CD4-positive, alpha-beta memory T cell (primary cell): Measurements from ENCODE around the gene JMJD6. TPM values are rescaled to one million over a fixed set of nuclear protein-coding genes. Genes with fewer than 3 reads are reported as not detected.
"Not testable (repeated sequence)": the region's sequence is repeated elsewhere in the genome, so short reads cannot be mapped to it uniquely, and the experiment has no call there.

ENCODE experiments used
- CTCF ChIA-PET: fragments of 350-600 bp; sonication (Branson Sonifier 250); formaldehyde crosslinking; loops from one replicate; lab custom pipeline; 2021; ENCODE audit warnings: inconsistent platforms; ENCODE audit not compliant: partially characterized antibody; lab: Charles Lee
- POLR2A ChIA-PET: fragments of 350-600 bp; sonication (Branson Sonifier 250); formaldehyde crosslinking; loops from one replicate; lab custom pipeline; 2021; ENCODE audit not compliant: partially characterized antibody; lab: Charles Lee
- DNase-seq, 5 donors: peaks; one replicate each; pipeline versions ENCODE4 v3.0.0 to v3.0.0-alpha.2; 2020 to 2022; ENCODE audit warnings: mixed read lengths in 1 of 5
- H3K27ac ChIP-seq: one replicate; pipeline ENCODE4 v1.7.0; 2013; ENCODE audit warnings: low read depth, low read length
- H3K27me3 ChIP-seq: 2 replicates; pipeline ENCODE4 v1.7.0; 2013; ENCODE audit warnings: mild to moderate bottlenecking, low read length, moderate library complexity; ENCODE audit not compliant: insufficient read depth
- H3K36me3 ChIP-seq: 2 replicates; pipeline ENCODE4 v1.7.0; 2013; ENCODE audit warnings: mild to moderate bottlenecking, low read length, moderate library complexity; ENCODE audit not compliant: insufficient read depth
- H3K4me1 ChIP-seq: 2 replicates; pipeline ENCODE4 v1.7.0; 2013; ENCODE audit warnings: mild to moderate bottlenecking, low read length, moderate library complexity; ENCODE audit not compliant: insufficient read depth
- H3K4me3 ChIP-seq, 2 donors: one replicate each; pipeline ENCODE4 v1.7.0; 2013; ENCODE audit warnings: low read length in 2 of 2, mild to moderate bottlenecking in 1 of 2
- H3K9me3 ChIP-seq, 2 donors: one replicate each; pipeline ENCODE4 v1.7.0; 2013; ENCODE audit warnings: low read length in 2 of 2, control low read depth in 1 of 2; ENCODE audit not compliant: control insufficient read depth in 1 of 2
- H3K27ac Mint-ChIP-seq, 7 donors: one replicate each; pipeline ENCODE4 v1.8.0; 2020 to 2021; ENCODE audit warnings: mixed read lengths in 7 of 7, mild to moderate bottlenecking in 6 of 7, inconsistent platforms in 3 of 7, moderate library complexity in 3 of 7
- H3K27me3 Mint-ChIP-seq, 2 donors: one replicate each; pipeline ENCODE4 v1.8.0; 2020 to 2021; ENCODE audit warnings: mixed read lengths in 2 of 2
- H3K36me3 Mint-ChIP-seq, 2 donors: one replicate each; pipeline ENCODE4 v1.8.0; 2020 to 2021; ENCODE audit warnings: mixed read lengths in 2 of 2, inconsistent platforms in 1 of 2, mild to moderate bottlenecking in 1 of 2
- H3K4me1 Mint-ChIP-seq, 4 donors: one replicate each; pipeline ENCODE4 v1.8.0; 2020 to 2021; ENCODE audit warnings: mixed read lengths in 4 of 4, mild to moderate bottlenecking in 1 of 4
- H3K4me3 Mint-ChIP-seq, 8 donors: one replicate each; pipeline ENCODE4 v1.8.0; 2020 to 2021; ENCODE audit warnings: mixed read lengths in 8 of 8, mild to moderate bottlenecking in 7 of 8, moderate library complexity in 6 of 8, inconsistent platforms in 3 of 8
- H3K9me3 Mint-ChIP-seq, 8 donors: one replicate each; pipeline ENCODE4 v1.8.0; 2020 to 2021; ENCODE audit warnings: mixed read lengths in 8 of 8, mild to moderate bottlenecking in 5 of 8, inconsistent platforms in 3 of 8, moderate library complexity in 1 of 8
- intact Hi-C: fragments of 100-400 bp; cut with micrococcal nuclease; formaldehyde crosslinking; loops from one replicate; pipeline ENCODE4 v1.15.1; 2023
- polyA plus RNA-seq, 2 donors: library from polyadenylated mRNA; unstranded; fragments of 300-500 nt; fragmentation: Illumina TruSeq; gene quantifications; one replicate each; pipeline ENCODE4 v1.2.3, GENCODE V29; 2021
- total RNA-seq, 2 experiments: library from RNA; stranded (reverse); gene quantifications; one replicate each; pipeline ENCODE4 v1.2.3, GENCODE V29; 2021

JMJD6 gene
- total and polyA plus RNA-seq, 4 experiments from 2014 or later: 22.1 to 62.1 (median 50.0) TPM

GRCh38 chr17:76725580-76726230, 701 bp downstream of the JMJD6 start:
- peak overlapping the region; percentile 94 to 98 (median 97) for H3K27ac Mint-ChIP-seq
- Histone ChIP-seq H3K27ac (peak overlapping the region; percentile 97), H3K36me3 (peaks cover 44% of the 10 kb centered on the region), H3K9me3 (no peaks in the 10 kb centered on the region), H3K4me3 (peak overlapping the region; percentile 52 to 76), H3K4me1 (peaks cover 72% of the 10 kb centered on the region), H3K27me3 (no peaks in the 10 kb centered on the region)
- ChIA-PET POLR2A (interaction anchor here (0.6 to 9.5 kb wide), 17 partner anchors 10 to 1233 kb away, joined by 3 to 283 read pairs (median 8); partner anchors contain the start of genes MFSD11, MXRA7, RHBDF2 and SRSF2), CTCF (interaction anchor here (0.7 to 6.3 kb wide), 5 partner anchors 11 to 1209 kb away, joined by 3 to 54 read pairs (median 4); partner anchors contain the start of gene TSEN54)
- intact Hi-C loops: loop anchor here (1.0 to 5.0 kb wide), 6 partner anchors 12 to 208 kb away; partner anchors contain the start of gene SRSF2
- peak overlapping the region; percentile 93 to 99 (median 96) for H3K4me3 Mint-ChIP-seq
- H3K27me3 Mint-ChIP-seq: no peaks in the 10 kb centered on the region
- H3K9me3 Mint-ChIP-seq: no peaks in the 10 kb centered on the region
- H3K4me1 Mint-ChIP-seq: peaks cover 26 to 76% (median 50%) of the 10 kb centered on the region in 4 donors
- peak; percentile 66 to 83 (median 70) for DNase-seq
- peaks cover 21 to 61% of the 10 kb centered on the region in 2 donors for H3K36me3 Mint-ChIP-seq

- H3K36me3 ChIP-seq: peaks cover 56% of the 10 kb centered on the region
- H3K9me3 Mint-ChIP-seq: no peaks in the 10 kb centered on the region
- no peaks in the 10 kb centered on the region for H3K27me3 ChIP-seq
- H3K4me3 Mint-ChIP-seq: peak overlapping the region in 4 of 8 donors; percentile 31 to 97 (median 44)
- H3K9me3 ChIP-seq: no peaks in the 10 kb centered on the region
- ChIA-PET POLR2A (interaction anchor here (1.3 to 9.5 kb wide), 2 partner anchors 10 to 14 kb away, joined by 6 to 283 read pairs; partner anchors contain the start of genes MFSD11 and SRSF2), CTCF (interaction anchor here (2.0 to 6.3 kb wide), 2 partner anchors 10 to 100 kb away, joined by 5 to 54 read pairs; no protein-coding TSS in a partner anchor)
- H3K27ac ChIP-seq: no peak overlapping the region
- H3K36me3 Mint-ChIP-seq: peaks cover 37 to 69% of the 10 kb centered on the region in 2 donors
- no peaks in the 10 kb centered on the region for H3K27me3 Mint-ChIP-seq
- peak overlapping the region in 2 of 7 donors; percentile 55 to 98 for H3K27ac Mint-ChIP-seq
- peaks cover 20 to 66% (median 43%) of the 10 kb centered on the region in 4 donors for H3K4me1 Mint-ChIP-seq
- H3K4me1 ChIP-seq: peaks cover 55% of the 10 kb centered on the region
- DNase-seq: no peak
- intact Hi-C loops: no loop called here
- no peak overlapping the region for H3K4me3 ChIP-seq
Observed at GRCh38 chr17:76723812-76724211, 2.6 kb downstream of the JMJD6 start.

- Histone ChIP-seq H3K4me1 (peaks cover 46% of the 10 kb centered on the region), H3K36me3 (peaks cover 64% of the 10 kb centered on the region)
- H3K4me3 ChIP-seq, H3K9me3 Mint-ChIP-seq, H3K9me3 ChIP-seq, H3K27me3 ChIP-seq, DNase-seq, intact Hi-C loops, H3K27me3 Mint-ChIP-seq, H3K27ac ChIP-seq: not testable (repeated sequence)
- CTCF ChIA-PET: interaction anchor here (2.0 to 6.3 kb wide), 2 partner anchors 9 to 99 kb away, joined by 5 to 54 read pairs; no protein-coding TSS in a partner anchor
- peaks cover 46 to 77% of the 10 kb centered on the region in 2 donors for H3K36me3 Mint-ChIP-seq
- H3K4me3 Mint-ChIP-seq: peak overlapping the region in 5 of 8 donors; percentile 32 to 51 (median 40)
- POLR2A ChIA-PET: interaction anchor here (1.3 to 9.5 kb wide), 2 partner anchors 9 to 15 kb away, joined by 6 to 283 read pairs; partner anchors contain the start of genes MFSD11 and SRSF2
- H3K27ac Mint-ChIP-seq: peak overlapping the region in 5 of 7 donors; percentile 17 to 98 (median 68)
- peaks cover 18 to 62% (median 41%) of the 10 kb centered on the region in 4 donors for H3K4me1 Mint-ChIP-seq
Observed at GRCh38 chr17:76722977-76723376, 3.4 kb downstream of the JMJD6 start.

- Histone ChIP-seq H3K9me3 (no peaks in the 10 kb centered on the region), H3K4me3 (no peak overlapping the region), H3K27ac (no peak overlapping the region), H3K4me1 (peaks cover 41% of the 10 kb centered on the region), H3K27me3 (no peaks in the 10 kb centered on the region), H3K36me3 (peaks cover 67% of the 10 kb centered on the region)
- Mint-ChIP-seq H3K27ac (peak overlapping the region in 2 of 7 donors; percentile 59 to 79), H3K27me3 (no peaks in the 10 kb centered on the region), H3K4me1 (peaks cover 14 to 55% (median 35%) of the 10 kb centered on the region in 4 donors), H3K9me3 (no peaks in the 10 kb centered on the region), H3K36me3 (peaks cover 46 to 73% of the 10 kb centered on the region in 2 donors), H3K4me3 (peak overlapping the region in 1 of 8 donors; percentile 31)
- DNase-seq: no peak
- CTCF ChIA-PET: interaction anchor here (1.0 kb wide), 1 partner anchor 199 kb away, joined by 3 read pairs; no protein-coding TSS in a partner anchor
- intact Hi-C loops: no loop called here
- POLR2A ChIA-PET: interaction anchor here (9.5 kb wide), 1 partner anchor 16 kb away, joined by 283 read pairs; the partner anchor contains the start of genes MFSD11 and SRSF2
Observed at GRCh38 chr17:76722279-76722678, 4.1 kb downstream of the JMJD6 start.

- Histone ChIP-seq H3K27ac (no peak overlapping the region), H3K4me3 (no peak overlapping the region), H3K9me3 (no peaks in the 10 kb centered on the region), H3K4me1 (peaks cover 47% of the 10 kb centered on the region), H3K36me3 (peaks cover 74% of the 10 kb centered on the region), H3K27me3 (no peaks in the 10 kb centered on the region)
- Mint-ChIP-seq H3K27ac (peak overlapping the region in 3 of 7 donors; percentile 59 to 76 (median 61)), H3K9me3 (no peaks in the 10 kb centered on the region), H3K27me3 (no peaks in the 10 kb centered on the region), H3K4me3 (peak overlapping the region in 2 of 8 donors; percentile 26 to 54), H3K36me3 (peaks cover 49 to 76% of the 10 kb centered on the region in 2 donors), H3K4me1 (peaks cover 15 to 56% (median 36%) of the 10 kb centered on the region in 4 donors)
- intact Hi-C loops: no loop called here
- CTCF ChIA-PET: interaction anchor here (1.0 kb wide), 1 partner anchor 198 kb away, joined by 3 read pairs; no protein-coding TSS in a partner anchor
- POLR2A ChIA-PET: interaction anchor here (9.5 kb wide), 1 partner anchor 16 kb away, joined by 283 read pairs; the partner anchor contains the start of genes MFSD11 and SRSF2
- DNase-seq: no peak
Observed at GRCh38 chr17:76721463-76721862, 4.9 kb downstream of the JMJD6 start.

GRCh38 chr17:76720941-76721340, 5.5 kb downstream of the JMJD6 start:
- POLR2A ChIA-PET: interaction anchor here (9.5 kb wide), 1 partner anchor 17 kb away, joined by 283 read pairs; the partner anchor contains the start of genes MFSD11 and SRSF2
- no peak overlapping the region for H3K4me3 ChIP-seq
- H3K27ac ChIP-seq: no peak overlapping the region
- no peaks in the 10 kb centered on the region for H3K27me3 ChIP-seq
- intact Hi-C loops: no loop called here
- H3K4me1 ChIP-seq: peaks cover 50% of the 10 kb centered on the region
- Mint-ChIP-seq H3K4me3 (no peak overlapping the region), H3K9me3 (no peaks in the 10 kb centered on the region), H3K27me3 (no peaks in the 10 kb centered on the region), H3K4me1 (peaks cover 19 to 58% (median 39%) of the 10 kb centered on the region in 4 donors), H3K36me3 (peaks cover 54 to 78% of the 10 kb centered on the region in 2 donors), H3K27ac (peak overlapping the region in 5 of 7 donors; percentile 13 to 74 (median 55))
- peaks cover 80% of the 10 kb centered on the region for H3K36me3 ChIP-seq
- no peaks in the 10 kb centered on the region for H3K9me3 ChIP-seq
- DNase-seq: no peak
- CTCF ChIA-PET: no interaction called here
